MV-4-11 (cell line): ENCODE results near the gene CHTF8.

Experiments used
- DNase-seq: peaks from one replicate; lab custom pipeline; 2025; lab: John Stamatoyannopoulos, UW

CHTF8 gene

GRCh38 chr16:69084289-69084688, 48.1 kb downstream of the CHTF8 start:
- DNase-seq, result no peak

GRCh38 chr16:69083306-69083941, 49.0 kb downstream of the CHTF8 start:
- DNase-seq, result no peak

- no peak for DNase-seq
These were observed 52.7 kb downstream of the CHTF8 start for GRCh38 chr16:69079697-69080096.

- no peak for DNase-seq
These were observed 54.3 kb downstream of the CHTF8 start for GRCh38 chr16:69078073-69078472.

GRCh38 chr16:69077251-69077650, 55.1 kb downstream of the CHTF8 start:
- no peak for DNase-seq

- no peak for DNase-seq
These were observed 59.1 kb downstream of the CHTF8 start for GRCh38 chr16:69073181-69073702.

GRCh38 chr16:69072640-69072974, 59.8 kb downstream of the CHTF8 start:
- no peak for DNase-seq

GRCh38 chr16:69071036-69071435, 61.4 kb downstream of the CHTF8 start:
- no peak for DNase-seq

GRCh38 chr16:69069504-69069903, 62.9 kb downstream of the CHTF8 start:
- no peak for DNase-seq
